WERI-Rb-1 (cell line): ENCODE measurements around the gene IQCM.

ENCODE experiments used
- DNase-seq: peaks from one replicate; pipeline ENCODE4 v3.0.0-alpha.2; 2020
- H3K27ac ChIP-seq: fragments of 250-450 bp; sonication (Bioruptor Pico); 2 replicates; pipeline ENCODE4 v1.5.1; 2020; ENCODE audit warnings: mild to moderate bottlenecking, moderate library complexity
- H3K27me3 ChIP-seq: fragments of 250-450 bp; sonication (Bioruptor Pico); 2 replicates; pipeline ENCODE4 v1.5.1; 2021; ENCODE audit warnings: mild to moderate bottlenecking, low read depth, moderate library complexity; ENCODE audit not compliant: insufficient read depth, severe bottlenecking
- H3K36me3 ChIP-seq: fragments of 250-450 bp; sonication (Bioruptor Pico); 2 replicates; pipeline ENCODE4 v1.5.1; 2020; ENCODE audit warnings: mild to moderate bottlenecking, moderate library complexity
- H3K4me3 ChIP-seq: 2 replicates; pipeline ENCODE4 v1.5.1; 2011; ENCODE audit warnings: low read depth, mild to moderate bottlenecking, control low read depth, low read length
- H3K9me3 ChIP-seq: fragments of 250-450 bp; sonication (Bioruptor Pico); 2 replicates; pipeline ENCODE4 v1.5.1; 2021; ENCODE audit warnings: mild to moderate bottlenecking, moderate library complexity; ENCODE audit not compliant: severe bottlenecking
- TF ChIP-seq, protein P1 (sequence below): IDR thresholded peaks from 2 replicates; pipeline ENCODE4 v1.5.1; 2011; ENCODE audit warnings: low read depth, mild to moderate bottlenecking, control low read depth, inconsistent platforms, low read length

IQCM gene

DNA sequence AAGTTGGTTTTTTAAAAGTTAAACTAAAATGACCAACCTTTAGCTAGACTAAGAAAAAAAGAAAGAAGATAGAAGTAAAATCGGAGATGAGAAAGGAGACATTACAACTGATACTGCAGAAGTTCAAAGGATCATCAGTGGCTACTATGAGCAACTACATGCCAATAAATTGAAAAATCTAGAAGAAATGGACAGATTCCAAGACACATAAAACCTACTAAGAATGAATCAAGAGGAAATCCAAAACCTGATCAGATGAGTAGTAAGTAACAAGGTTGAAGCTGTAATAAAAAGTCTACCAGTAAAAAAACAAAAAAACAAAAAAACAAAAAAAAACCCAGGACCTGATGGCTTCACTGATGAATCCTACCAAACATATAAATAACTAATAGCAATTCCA, 16.1 kb downstream of the IQCM start:
- TF ChIP-seq, protein P1, sequence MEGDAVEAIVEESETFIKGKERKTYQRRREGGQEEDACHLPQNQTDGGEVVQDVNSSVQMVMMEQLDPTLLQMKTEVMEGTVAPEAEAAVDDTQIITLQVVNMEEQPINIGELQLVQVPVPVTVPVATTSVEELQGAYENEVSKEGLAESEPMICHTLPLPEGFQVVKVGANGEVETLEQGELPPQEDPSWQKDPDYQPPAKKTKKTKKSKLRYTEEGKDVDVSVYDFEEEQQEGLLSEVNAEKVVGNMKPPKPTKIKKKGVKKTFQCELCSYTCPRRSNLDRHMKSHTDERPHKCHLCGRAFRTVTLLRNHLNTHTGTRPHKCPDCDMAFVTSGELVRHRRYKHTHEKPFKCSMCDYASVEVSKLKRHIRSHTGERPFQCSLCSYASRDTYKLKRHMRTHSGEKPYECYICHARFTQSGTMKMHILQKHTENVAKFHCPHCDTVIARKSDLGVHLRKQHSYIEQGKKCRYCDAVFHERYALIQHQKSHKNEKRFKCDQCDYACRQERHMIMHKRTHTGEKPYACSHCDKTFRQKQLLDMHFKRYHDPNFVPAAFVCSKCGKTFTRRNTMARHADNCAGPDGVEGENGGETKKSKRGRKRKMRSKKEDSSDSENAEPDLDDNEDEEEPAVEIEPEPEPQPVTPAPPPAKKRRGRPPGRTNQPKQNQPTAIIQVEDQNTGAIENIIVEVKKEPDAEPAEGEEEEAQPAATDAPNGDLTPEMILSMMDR, result no peak
- Histone ChIP-seq H3K4me3 (no peak overlapping the region), H3K27ac (no peak overlapping the region), H3K9me3 (no peaks in the 10 kb centered on the region), H3K36me3 (no peaks in the 10 kb centered on the region), H3K27me3 (no peaks in the 10 kb centered on the region)
- DNase-seq, result no peak

DNA sequence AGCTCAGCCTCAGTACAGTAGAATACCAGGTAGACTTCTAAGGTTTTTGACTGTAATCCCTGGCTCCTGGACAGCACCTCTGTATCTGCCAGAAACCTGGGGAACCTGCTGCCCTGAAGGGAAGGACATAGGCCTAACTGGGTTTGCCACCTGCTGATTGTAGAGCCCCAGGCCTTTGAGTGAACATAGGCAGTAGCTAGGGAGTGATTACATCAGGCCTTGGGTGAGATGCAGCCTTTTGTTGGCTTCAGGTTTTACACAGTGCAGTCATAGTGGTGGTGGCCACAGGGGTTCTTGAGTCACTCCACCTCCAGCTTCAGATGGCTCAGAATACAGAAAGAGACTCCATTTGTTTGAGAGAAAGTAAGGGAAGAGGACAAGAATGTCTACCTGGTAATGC, 19.3 kb downstream of the IQCM start:
- Histone ChIP-seq H3K27me3 (no peaks in the 10 kb centered on the region), H3K4me3 (no peak overlapping the region), H3K36me3 (no peaks in the 10 kb centered on the region), H3K27ac (no peak overlapping the region), H3K9me3 (peaks cover 2% of the 10 kb centered on the region)
- TF ChIP-seq, protein P1, result no peak
- no peak for DNase-seq

DNA sequence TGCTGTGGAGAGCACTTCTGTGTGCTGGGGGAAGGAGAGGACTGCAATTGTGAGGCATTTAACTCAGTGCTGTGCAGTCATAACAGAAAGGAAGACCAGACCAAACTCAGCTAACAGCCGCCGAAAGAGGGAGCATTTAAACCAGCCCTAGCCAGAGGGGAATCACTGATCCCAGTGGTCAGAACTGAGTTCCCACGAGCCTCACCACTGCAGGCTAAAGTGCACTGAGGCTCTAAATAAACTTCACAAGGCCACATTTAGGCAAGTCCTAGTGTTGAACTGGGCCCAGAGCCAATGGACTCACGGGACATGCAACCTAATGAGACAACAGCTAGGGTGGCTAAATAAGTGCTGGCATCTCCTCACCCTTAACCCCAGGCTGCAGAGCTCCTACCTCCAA, 20.4 kb downstream of the IQCM start:
- TF ChIP-seq, protein P1, result no peak
- Histone ChIP-seq H3K9me3 (peaks cover 2% of the 10 kb centered on the region), H3K4me3 (no peak overlapping the region)

DNA sequence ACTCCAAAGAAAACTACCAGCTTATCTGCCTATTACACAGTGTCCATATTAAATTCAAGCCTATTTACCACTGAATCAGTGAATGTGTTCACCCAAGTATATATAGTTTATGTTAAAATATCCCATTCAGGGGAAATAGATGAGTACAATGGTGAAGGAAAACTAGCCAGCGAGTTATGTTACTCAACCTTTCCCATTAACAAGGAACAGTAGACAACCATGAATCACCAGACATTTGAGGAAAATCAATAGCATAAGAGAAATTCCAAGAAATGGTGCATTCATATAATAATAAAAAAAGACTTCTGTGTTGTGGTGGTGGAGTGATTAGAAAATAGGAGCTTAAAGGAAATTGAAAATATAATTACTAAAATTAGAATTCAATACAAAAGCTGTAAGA, 21.3 kb downstream of the IQCM start:
- Histone ChIP-seq H3K27me3 (no peaks in the 10 kb centered on the region), H3K36me3 (no peaks in the 10 kb centered on the region), H3K9me3 (peaks cover 2% of the 10 kb centered on the region), H3K4me3 (no peak overlapping the region), H3K27ac (no peak overlapping the region)
- DNase-seq, result no peak
- TF ChIP-seq, protein P1, result no peak

More for the DNA sequence above, 20.4 kb downstream of the IQCM start:
- Histone ChIP-seq H3K27me3 (no peaks in the 10 kb centered on the region), H3K36me3 (no peaks in the 10 kb centered on the region), H3K27ac (no peak overlapping the region)
- DNase-seq, result no peak

DNA sequence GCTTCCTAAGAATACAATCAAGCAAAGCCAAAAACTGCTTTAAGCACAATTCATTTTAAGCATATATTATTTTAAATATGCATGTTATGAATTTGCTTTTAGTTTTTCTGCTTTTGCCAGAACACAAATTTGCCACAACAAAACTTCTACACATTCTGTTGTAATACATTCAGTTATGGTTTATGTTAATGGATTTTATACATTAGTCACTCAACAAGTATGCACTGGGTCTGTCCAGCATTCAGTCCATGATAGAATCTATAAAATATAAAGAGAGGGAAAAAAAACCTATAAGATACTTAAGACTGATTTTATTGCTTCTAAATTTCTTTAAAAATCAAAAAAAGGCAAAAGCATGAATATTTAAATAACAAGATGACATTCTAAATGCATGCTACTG, 22.2 kb downstream of the IQCM start:
- no peak for DNase-seq
- Histone ChIP-seq H3K27me3 (no peaks in the 10 kb centered on the region), H3K9me3 (peaks cover 2% of the 10 kb centered on the region), H3K27ac (no peak overlapping the region), H3K4me3 (no peak overlapping the region), H3K36me3 (no peaks in the 10 kb centered on the region)
- TF ChIP-seq, protein P1, result no peak

DNA sequence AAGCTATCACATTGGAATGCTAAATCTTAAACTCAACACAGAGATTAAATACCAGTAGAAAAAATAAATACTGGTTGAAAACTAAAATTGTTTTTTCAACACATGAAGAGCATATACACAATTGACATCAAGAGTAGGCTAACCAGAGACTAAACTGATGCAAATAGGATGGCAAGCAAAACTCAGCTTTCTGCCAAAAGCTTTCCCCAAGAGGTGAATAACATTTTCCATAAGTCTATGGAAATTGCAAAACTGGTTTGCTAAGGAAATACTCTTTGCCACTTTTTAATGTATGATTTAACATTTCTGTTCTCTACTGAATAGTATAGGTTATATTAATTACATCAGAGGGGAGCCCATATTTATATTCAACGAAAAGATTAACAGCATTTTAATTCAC, 23.8 kb downstream of the IQCM start:
- no peak for DNase-seq
- Histone ChIP-seq H3K27me3 (no peaks in the 10 kb centered on the region), H3K36me3 (no peaks in the 10 kb centered on the region), H3K27ac (no peak overlapping the region), H3K4me3 (no peak overlapping the region), H3K9me3 (peaks cover 2% of the 10 kb centered on the region)
- TF ChIP-seq, protein P1, result no peak
